NT2/D1 (cell line): ENCODE measurements around the gene MIGA2.

ENCODE experiments used
- DNase-seq: peaks from one replicate; pipeline ENCODE4 v3.0.0-alpha.2; 2011; ENCODE audit warnings: low read depth, low spot score
- H3K27me3 ChIP-seq: 2 replicates; pipeline ENCODE4 v1.6.0; 2011; ENCODE audit warnings: mild to moderate bottlenecking; ENCODE audit not compliant: insufficient read length, insufficient read depth
- H3K36me3 ChIP-seq: 2 replicates; pipeline ENCODE4 v1.6.1; 2011; ENCODE audit warnings: mild to moderate bottlenecking, low read length, mixed read lengths; ENCODE audit not compliant: insufficient read depth, insufficient read length
- H3K4me1 ChIP-seq: 2 replicates; pipeline ENCODE4 v1.5.1; 2011; ENCODE audit not compliant: insufficient read depth, insufficient read length
- H3K4me3 ChIP-seq: 2 replicates; pipeline ENCODE4 v1.5.1; 2011; ENCODE audit warnings: low read depth; ENCODE audit not compliant: insufficient read length
- H3K9ac ChIP-seq: 2 replicates; pipeline ENCODE4 v1.6.0; 2011; ENCODE audit warnings: low read depth; ENCODE audit not compliant: insufficient read length
- H3K9me3 ChIP-seq: 2 replicates; pipeline ENCODE4 v1.5.1; 2011; ENCODE audit warnings: mild to moderate bottlenecking, low read length; ENCODE audit not compliant: insufficient read depth
- SUZ12 ChIP-seq: IDR thresholded peaks from 2 replicates; pipeline ENCODE4 v1.6.1; 2011; ENCODE audit not compliant: insufficient read length, insufficient read depth; ENCODE audit errors: extremely low read depth
- YY1 ChIP-seq: IDR thresholded peaks from 2 replicates; pipeline ENCODE4 v1.6.1; 2011; ENCODE audit not compliant: insufficient read length, insufficient read depth
- ZNF274 ChIP-seq: IDR thresholded peaks from 2 replicates; pipeline ENCODE4 v1.6.1; 2011; ENCODE audit warnings: mild to moderate bottlenecking, low read depth, low read length

Gene MIGA2

DNA sequence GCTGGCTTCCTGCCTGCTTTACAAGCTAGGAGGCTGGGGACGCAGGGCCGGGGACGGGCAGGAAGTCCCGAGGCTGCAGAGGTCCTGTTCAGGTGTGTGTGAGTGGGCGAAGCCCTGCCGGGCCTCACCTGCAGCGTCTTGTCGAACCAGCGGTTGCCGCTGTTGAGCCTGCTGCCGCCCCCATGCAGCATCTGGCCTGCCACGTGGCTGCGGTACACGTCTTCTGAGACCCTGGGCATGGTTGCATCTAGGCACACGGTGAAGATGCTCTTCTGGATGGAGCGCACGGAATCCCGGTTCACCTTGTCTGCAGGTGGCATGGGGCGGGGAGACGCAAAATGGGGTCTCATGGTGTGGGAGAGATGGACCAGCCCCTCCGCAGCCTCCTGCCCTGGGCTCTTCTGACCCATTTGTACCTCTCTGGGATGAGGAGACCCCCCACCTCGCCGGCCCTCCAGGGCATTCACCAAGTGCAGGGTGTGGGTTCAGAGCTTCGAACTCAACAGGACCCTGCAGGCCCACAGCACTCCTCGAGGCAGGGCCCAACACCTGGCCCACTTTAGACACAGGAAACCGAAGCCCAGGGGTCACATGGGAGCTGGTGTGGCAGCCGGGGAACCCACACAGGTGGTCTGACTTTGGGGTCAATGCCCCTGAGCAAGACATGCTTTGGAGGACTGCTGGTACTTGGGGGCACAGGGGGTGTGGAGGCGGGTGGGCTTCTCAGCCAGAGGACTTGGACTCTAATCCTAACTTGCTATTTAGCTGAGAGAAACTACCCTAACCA, 64.2 kb downstream of the MIGA2 start:
- peaks cover 7% of the 10 kb centered on the region for H3K27me3 ChIP-seq
- H3K4me3 ChIP-seq, result no peak overlapping the region
- peaks cover 4% of the 10 kb centered on the region for H3K36me3 ChIP-seq
- DNase-seq, result no peak
- H3K4me1 ChIP-seq, result peaks cover 5% of the 10 kb centered on the region
- H3K9me3 ChIP-seq, result no peaks in the 10 kb centered on the region
- H3K9ac ChIP-seq, result no peak overlapping the region
- TF ChIP-seq YY1 (no peak), SUZ12 (no peak), ZNF274 (no peak)

GRCh38 chr9:129101279-129101678, 64.9 kb downstream of the MIGA2 start:
- no peaks in the 10 kb centered on the region for H3K9me3 ChIP-seq
- DNase-seq, result no peak
- H3K9ac ChIP-seq, result no peak overlapping the region
- H3K27me3 ChIP-seq, result peaks cover 7% of the 10 kb centered on the region
- peaks cover 3% of the 10 kb centered on the region for H3K36me3 ChIP-seq
- H3K4me3 ChIP-seq, result no peak overlapping the region
- no peak for TF ChIP-seq ZNF274
- no peak for TF ChIP-seq SUZ12
- TF ChIP-seq YY1, result no peak
- H3K4me1 ChIP-seq, result peaks cover 5% of the 10 kb centered on the region

GRCh38 chr9:129102095-129102525, 65.7 kb downstream of the MIGA2 start:
- H3K9me3 ChIP-seq, result no peaks in the 10 kb centered on the region
- H3K27me3 ChIP-seq, result peaks cover 7% of the 10 kb centered on the region
- no peak for DNase-seq
- H3K9ac ChIP-seq, result no peak overlapping the region
- peaks cover 3% of the 10 kb centered on the region for H3K36me3 ChIP-seq
- TF ChIP-seq SUZ12 (no peak), YY1 (no peak)
- peaks cover 9% of the 10 kb centered on the region for H3K4me1 ChIP-seq
- H3K4me3 ChIP-seq, result no peak overlapping the region

DNA sequence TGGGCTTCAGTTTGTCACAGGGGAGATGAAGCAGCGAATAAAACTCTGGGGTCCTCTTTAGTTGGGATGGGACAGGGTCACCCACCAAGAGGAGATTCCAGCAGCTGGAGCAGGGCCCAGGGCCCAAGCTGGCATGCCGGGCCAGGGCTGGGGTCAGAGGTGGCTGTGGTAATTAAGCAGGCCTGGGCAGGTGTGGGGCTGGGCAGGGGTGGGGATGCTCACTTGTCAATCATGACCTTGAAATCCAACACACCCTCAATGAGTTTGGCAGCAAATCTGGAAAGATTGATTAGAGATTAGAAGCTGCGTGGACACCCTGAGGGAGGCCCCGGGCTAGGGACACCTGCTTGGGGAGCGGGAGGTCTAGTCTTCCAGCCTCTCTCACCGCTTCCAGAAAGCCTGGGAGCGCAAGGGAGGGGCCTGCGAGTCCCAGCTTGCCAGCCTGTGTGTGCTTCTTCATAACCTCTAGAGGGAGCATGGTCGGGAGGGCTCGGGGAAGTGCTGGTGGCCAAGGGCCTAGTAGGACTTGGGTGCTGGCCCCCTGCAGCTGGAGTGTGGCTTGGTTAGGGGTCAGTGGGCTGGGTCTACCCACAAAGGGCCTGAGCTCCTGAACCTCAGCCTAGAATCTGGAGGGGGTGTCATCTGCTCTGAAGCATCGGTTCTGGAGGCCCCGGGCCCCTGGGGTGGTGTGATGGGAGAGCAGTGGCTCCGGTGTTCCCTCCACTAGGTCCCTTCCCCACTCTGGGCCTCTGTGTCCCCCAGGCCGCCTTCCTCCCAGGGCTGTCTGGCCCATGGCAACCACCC, 66.6 kb downstream of the MIGA2 start:
- Histone ChIP-seq H3K9me3 (no peaks in the 10 kb centered on the region), H3K4me1 (peaks cover 9% of the 10 kb centered on the region), H3K36me3 (peaks cover 6% of the 10 kb centered on the region), H3K4me3 (no peak overlapping the region), H3K27me3 (peaks cover 7% of the 10 kb centered on the region), H3K9ac (no peak overlapping the region)
- TF ChIP-seq SUZ12 (no peak), ZNF274 (no peak), YY1 (no peak)
- DNase-seq, result no peak

GRCh38 chr9:129103595-129103965, 67.2 kb downstream of the MIGA2 start:
- H3K36me3 ChIP-seq, result peaks cover 6% of the 10 kb centered on the region
- TF ChIP-seq SUZ12, result no peak
- no peak for TF ChIP-seq ZNF274
- no peak for TF ChIP-seq YY1
- H3K4me3 ChIP-seq, result no peak overlapping the region
- H3K9me3 ChIP-seq, result no peaks in the 10 kb centered on the region
- DNase-seq, result no peak
- H3K27me3 ChIP-seq, result peaks cover 12% of the 10 kb centered on the region
- no peak overlapping the region for H3K9ac ChIP-seq
- peaks cover 9% of the 10 kb centered on the region for H3K4me1 ChIP-seq

GRCh38 chr9:129104051-129104450, 67.6 kb downstream of the MIGA2 start:
- H3K4me3 ChIP-seq, result no peak overlapping the region
- DNase-seq, result no peak
- peaks cover 6% of the 10 kb centered on the region for H3K36me3 ChIP-seq
- TF ChIP-seq SUZ12, result no peak
- TF ChIP-seq YY1, result no peak
- no peak for TF ChIP-seq ZNF274
- H3K4me1 ChIP-seq, result peaks cover 9% of the 10 kb centered on the region
- no peaks in the 10 kb centered on the region for H3K9me3 ChIP-seq
- H3K9ac ChIP-seq, result no peak overlapping the region
- peaks cover 16% of the 10 kb centered on the region for H3K27me3 ChIP-seq
